Smooth muscle cell of the brain vasculature (primary cell): Measurements from ENCODE around the gene TMEM117.
"Not testable (repeated sequence)": the region's sequence is repeated elsewhere in the genome, so short reads cannot be mapped to it uniquely, and the experiment has no call there.

Source experiments
- DNase-seq: peaks from one replicate; pipeline ENCODE4 v3.0.0-alpha.2; 2012; ENCODE audit warnings: low read depth, low spot score

TMEM117 gene

GRCh38 chr12:44091948-44092606 lies 256.2 kb downstream of the TMEM117 start:
- DNase-seq, result no peak

- DNase-seq, result no peak
These were observed 262.9 kb downstream of the TMEM117 start for GRCh38 chr12:44098786-44099185.

DNA sequence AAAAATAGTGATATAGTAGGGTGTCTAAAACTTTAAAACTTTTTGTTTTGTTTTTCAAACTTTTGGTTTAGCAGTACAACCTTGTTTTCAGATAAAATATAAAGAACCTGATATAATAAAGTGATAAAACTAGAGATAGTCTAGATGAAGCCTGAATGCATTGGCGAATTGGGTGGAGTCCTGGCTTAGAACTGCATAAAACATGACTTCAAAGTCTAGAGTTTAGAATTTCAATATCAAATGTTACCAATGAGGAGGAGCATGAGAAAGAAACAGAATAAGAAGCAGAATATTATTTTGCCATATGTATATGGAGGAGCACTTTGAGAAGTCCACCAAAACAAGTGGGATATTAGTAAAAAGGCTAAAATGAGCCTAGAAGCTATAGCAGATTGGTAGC lies 263.6 kb downstream of the TMEM117 start:
- DNase-seq, result no peak

GRCh38 chr12:44100264-44100663 lies 264.4 kb downstream of the TMEM117 start:
- DNase-seq, result no peak

- no peak for DNase-seq
These were observed 265.6 kb downstream of the TMEM117 start for GRCh38 chr12:44101475-44101874.

DNA sequence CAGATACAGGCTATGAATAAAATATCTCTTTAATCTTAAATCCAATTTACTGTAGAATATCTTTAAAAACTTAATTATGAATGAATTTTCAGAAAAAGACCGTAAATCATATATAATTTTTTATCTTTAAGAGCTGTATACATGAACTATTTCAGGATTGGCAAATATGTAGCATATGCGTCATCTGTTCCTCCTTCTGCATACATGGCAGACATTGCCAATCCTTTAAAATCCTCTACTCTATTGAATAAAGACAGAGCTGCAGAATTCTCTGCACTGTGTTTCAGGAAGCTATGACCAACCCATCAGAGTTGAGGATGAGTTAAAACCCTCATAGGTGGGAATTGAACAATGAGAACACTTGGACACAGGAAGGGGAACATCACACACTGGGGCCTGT lies 279.0 kb downstream of the TMEM117 start:
- DNase-seq, result no peak

DNA sequence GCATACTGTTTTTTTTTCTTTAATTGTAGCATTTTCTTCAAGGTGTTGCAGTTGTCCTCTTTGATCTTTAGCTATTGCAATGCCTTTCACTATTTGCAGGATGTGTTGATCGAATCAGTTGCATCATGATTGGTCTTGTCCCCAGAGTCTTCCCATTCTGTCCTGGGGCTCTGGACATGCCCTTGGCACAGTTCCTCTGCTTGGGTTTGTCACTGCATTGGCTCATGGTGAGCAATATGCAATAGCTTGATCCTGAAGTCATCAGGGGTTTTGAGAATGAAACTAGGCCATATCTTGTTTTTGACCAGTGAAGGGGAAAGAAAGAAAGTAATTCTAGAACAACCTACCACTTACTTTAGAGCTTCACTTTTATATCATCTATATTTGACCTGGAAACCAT lies 281.5 kb downstream of the TMEM117 start:
- DNase-seq, result no peak

- DNase-seq, result no peak
These were observed 283.1 kb downstream of the TMEM117 start for GRCh38 chr12:44118946-44119345.

DNA sequence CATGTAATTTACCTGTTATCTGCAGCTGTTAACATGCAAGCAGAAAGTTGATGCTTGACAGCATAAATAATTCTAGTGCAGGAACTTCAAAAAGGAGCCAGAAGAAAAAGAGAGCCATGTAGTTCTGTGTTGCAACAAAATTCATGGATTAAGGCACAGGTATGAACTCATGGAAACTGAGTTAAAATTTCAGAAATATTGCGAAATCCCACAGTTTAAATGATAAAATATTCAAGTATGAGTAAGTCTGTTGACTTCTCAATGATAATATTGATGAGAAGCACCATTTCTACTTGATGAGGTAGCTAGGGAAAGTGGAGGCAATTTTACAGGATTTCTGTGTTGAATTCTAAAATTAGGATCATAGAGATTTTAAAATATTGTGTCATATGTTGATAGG lies 290.9 kb downstream of the TMEM117 start:
- no peak for DNase-seq

DNA sequence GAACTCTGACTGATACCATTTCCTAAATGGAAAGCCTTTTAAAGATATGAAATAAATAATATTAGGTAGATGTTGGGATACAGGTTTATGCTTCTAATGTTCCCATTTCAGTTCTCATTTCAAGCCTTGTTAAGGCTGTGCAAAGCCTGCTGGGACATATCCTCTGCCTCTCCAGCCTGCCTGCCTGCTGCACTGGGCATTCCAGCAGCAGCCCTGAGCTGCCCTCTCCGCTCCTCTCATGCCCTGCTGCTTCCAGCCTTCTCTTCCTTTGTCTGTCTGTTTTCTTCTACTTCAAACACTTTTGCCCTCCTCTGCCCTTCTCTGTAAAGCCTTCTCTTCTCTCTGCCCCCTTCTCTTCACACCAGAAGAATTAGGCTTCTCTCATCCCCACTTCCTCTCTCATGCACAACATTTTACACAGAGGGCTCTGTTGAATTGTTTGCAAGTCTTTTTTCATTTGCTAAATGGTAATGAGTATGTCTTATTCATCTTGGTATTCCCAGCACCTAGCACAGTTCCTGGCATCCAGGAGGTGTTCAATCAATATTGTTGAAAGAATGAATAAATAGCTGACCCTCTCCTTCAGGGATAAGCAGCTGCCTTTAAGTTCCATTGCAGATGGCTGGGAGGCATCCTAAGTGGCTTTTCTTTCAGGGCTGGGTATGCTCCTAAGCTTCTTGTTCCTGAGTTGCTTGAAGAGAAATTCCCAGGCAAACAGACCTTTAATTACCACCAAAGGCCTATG lies 292.3 kb downstream of the TMEM117 start:
- DNase-seq, result no peak

- DNase-seq, result no peak
These were observed 307.3 kb downstream of the TMEM117 start for GRCh38 chr12:44143175-44143574.

GRCh38 chr12:44148936-44149335 lies 313.1 kb downstream of the TMEM117 start:
- DNase-seq, result no peak

GRCh38 chr12:44154128-44154527 lies 318.2 kb downstream of the TMEM117 start:
- peak; percentile 1 for DNase-seq

DNA sequence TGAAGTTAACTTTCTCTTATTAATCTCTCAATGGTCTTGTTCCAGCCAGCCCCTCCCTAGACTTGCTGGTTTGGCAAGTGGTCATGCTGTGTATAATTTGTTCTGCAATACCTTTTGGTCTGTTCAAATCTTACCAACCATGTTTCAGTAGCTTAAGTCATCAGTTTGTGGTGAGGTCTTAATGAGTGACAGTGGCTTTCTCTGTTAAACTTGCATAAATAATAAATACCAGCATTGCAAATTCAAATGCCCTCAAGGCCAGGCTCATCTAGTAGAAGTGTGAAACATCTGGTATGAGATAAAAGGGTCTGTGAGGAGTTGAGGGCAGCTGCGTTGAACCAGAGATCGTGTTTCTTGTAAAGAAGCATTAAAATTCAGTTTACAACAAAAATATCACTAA lies 319.5 kb downstream of the TMEM117 start:
- no peak for DNase-seq

DNA sequence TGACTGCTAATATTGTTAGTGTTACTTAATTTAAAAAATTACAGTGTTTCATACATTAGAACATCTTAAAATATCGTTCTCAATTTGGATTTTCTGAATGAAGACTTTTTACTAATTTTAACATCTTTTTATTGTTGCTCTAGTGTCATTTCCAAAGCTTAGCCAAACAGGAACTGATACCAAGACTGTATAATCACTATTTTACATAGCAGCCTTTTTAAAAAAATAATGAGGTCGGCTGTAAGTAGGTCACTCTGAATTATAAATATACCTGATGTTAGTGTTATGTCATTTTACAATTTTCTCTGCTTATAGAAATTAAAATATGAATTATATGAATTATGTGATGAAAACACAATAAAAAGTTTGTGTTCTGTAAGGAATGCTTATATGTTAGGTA lies 321.5 kb downstream of the TMEM117 start:
- no peak for DNase-seq

GRCh38 chr12:44158746-44159145 lies 322.9 kb downstream of the TMEM117 start:
- DNase-seq, result no peak

DNA sequence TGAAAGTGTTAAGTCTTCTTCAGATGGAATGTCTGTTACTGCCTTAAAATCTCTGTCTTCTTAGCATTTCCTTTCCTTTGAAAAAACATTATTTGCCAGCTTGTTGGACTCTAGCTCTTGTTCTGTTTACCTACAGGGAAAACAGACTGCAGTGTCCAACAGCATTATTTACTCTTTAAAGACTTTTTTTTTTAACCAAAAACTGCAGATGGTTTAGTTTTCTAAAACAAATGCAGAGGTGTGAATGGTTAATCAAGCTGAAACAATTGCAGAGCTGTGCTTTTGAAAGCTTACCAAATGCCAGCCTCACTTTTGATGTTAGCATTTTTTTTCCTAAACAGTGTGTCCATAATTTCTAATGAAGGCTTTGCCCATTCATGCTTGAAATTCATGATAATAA lies 323.3 kb downstream of the TMEM117 start:
- no peak for DNase-seq

- DNase-seq, result no peak
These were observed 324.0 kb downstream of the TMEM117 start for GRCh38 chr12:44159862-44160261.

GRCh38 chr12:44162961-44163360 lies 327.1 kb downstream of the TMEM117 start:
- no peak for DNase-seq

- DNase-seq, result no peak
These were observed 338.2 kb downstream of the TMEM117 start for GRCh38 chr12:44174053-44174452.

- DNase-seq, result no peak
These were observed 348.8 kb downstream of the TMEM117 start for GRCh38 chr12:44184499-44185206.

DNA sequence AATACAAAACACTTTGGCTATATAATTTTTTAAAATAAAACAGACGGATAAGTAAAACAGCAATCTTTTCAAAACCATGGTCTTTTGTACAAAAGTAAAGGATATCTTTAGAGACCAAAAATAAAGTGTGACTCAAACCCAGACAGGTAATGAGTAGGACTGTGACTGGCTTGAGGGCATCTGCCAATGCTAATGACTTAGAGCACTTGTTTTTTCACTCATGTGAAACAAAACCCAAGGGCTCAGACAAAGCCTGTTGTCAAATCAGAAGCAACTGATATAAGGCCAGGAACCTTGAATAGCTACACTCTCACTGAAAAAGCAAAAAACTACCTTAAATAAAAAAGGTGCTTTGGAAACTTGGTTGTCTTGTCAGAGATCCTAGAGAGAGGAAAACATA lies 357.4 kb downstream of the TMEM117 start:
- DNase-seq, result no peak

DNA sequence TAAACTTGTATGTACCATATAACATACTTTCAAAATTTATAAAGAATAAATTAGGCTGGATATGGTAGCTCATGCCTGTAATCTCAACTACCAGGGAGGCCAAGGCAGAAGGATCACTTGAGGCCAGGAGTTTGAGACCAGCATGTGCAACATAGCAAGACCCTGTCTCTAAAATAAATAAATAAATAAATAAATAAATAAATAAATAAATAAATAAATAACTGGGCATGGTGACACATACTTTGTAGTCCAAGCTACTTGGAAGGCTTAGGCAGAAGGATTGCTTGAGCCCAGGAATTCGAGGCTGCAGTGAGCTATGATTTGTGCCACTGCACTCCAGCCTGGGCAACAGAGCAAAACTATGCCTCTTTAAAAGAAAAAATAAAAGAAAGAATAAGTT lies 359.8 kb downstream of the TMEM117 start:
- DNase-seq, result not testable (repeated sequence)
